NCI-H2227 (cell line): ENCODE data around the gene NFYA.

Experiments
- DNase-seq: peaks from one replicate; lab custom pipeline; 2025; ENCODE audit not compliant: unreplicated experiment; lab: John Stamatoyannopoulos, UW

NFYA gene

DNA sequence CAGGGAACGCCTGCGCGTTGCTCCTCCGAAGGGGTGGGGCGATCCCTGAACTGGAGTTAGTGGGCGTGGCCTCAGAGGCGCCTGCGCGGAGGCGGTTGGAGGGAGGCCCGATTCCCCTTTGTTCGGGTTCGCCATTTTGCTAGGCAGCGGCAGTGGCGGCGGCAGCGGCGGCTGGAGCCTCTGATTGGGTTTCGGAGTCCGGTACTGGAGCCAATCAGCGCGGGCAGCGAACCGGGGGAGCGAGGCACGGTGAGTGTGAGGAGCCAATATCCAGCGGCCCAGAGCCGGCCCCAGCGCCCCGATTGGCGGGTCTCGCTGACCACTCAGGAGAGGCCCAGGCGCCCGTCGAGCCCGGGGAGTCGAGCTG lies at the start of gene NFYA:
NFYA (plus strand) TSS at position 139 of the 367 bp plus-strand sequence. CDS start 6,116 bp downstream, outside the sequence.
- DNase-seq, result peak; percentile 100

DNA sequence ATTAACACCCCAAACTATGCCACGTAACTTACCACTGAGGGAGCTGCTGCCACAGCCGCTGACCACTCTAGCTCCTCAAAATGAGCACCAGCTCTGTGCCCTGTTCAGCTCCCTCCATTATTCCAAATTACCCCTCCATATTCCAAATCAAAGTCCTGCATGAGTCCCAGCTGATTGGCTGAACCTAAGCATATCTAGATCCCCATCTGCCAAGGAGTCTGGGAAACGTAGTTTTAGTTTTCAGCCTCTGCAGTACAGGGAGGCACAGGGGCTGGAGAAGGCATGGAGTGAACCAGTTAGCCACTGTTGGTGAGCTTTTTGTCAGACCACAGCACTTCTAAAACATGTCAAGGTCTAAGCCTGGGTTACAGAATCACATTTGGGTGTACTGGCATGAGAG lies 49.7 kb upstream of the NFYA start:
- no peak for DNase-seq

DNA sequence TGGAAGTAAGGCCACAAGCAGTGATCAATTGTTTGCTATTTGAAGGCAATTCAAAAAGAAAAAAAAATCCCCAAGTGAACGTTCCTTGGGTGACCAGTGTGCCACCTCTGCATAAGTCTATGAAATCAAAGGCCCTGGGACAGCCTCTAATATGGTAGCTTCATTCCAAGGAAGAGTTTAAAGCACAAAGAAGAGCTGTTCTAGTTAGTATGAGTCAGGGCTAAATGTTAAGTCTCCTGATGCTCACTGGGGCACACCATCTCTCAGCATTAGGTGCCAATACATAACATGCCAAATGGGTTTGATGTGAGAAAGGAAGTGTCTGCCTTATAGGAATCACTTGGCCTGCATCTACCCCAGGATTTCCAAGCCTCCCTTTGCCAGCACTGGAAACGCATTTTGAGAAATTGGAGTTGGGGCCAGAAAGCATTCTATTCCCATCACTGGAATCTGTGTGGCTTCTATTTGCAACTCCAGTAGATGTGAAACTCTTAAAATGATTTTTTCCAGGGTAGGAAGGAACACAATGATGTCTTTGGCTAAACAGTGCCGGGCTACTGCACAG lies 46.7 kb upstream of the NFYA start:
- no peak for DNase-seq

DNA sequence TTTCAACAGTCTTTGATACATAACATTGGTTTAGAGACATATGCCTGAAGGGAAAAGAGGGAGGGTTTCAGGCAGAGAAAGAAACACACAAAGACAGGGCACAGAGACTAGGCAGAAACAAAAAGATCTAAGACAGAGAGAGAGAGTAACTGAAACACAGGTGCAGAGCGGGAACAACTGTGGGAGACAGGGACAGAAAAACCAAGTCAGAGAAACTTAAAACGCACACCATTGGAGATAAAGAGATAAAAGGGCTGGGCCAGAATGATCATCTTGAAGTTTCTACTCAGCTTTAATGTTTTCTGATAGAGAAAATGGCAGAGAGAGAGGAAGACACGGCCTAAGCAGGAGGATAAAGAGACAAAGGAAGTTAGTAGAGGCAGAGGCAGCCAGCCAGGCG lies 45.5 kb upstream of the NFYA start:
- DNase-seq, result no peak

DNA sequence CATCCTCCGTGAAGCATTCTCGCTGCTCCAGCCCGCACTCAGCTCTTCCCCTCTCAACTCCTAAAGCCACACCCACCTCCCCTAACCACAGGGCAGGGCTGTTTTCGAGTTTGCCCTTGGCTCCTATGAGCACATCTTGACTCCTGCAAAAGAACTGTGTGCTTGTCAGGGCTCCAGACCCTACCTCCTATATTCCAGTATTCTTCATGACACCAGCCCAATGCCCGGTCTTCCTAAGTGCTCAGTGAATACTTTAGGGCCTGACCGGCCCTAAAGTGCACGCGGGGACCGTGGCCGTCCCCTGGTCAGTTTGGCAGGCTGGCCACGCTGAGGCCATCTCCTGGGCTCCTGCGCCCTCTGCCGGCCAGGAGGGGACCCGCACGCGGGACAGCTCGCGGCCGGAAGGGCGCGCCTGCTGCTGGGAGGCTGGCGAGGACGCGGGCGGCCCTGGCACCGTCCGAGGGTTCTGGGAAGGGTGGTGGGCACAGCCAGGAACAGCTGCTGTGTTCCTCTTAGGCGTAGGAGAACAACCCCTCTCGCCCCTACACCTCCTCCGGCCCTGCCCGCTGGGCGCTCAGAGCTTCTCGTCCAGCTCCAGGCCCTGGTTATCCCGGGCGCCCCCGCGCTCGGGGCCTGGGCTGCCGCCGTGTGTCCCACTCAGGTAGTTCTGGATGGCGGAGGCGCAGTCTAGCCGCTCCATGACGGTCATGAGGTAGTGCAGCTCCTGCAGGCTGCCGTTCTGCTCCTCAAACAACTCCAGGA lies 44.8 kb upstream of the NFYA start:
- peak; percentile 83 for DNase-seq

DNA sequence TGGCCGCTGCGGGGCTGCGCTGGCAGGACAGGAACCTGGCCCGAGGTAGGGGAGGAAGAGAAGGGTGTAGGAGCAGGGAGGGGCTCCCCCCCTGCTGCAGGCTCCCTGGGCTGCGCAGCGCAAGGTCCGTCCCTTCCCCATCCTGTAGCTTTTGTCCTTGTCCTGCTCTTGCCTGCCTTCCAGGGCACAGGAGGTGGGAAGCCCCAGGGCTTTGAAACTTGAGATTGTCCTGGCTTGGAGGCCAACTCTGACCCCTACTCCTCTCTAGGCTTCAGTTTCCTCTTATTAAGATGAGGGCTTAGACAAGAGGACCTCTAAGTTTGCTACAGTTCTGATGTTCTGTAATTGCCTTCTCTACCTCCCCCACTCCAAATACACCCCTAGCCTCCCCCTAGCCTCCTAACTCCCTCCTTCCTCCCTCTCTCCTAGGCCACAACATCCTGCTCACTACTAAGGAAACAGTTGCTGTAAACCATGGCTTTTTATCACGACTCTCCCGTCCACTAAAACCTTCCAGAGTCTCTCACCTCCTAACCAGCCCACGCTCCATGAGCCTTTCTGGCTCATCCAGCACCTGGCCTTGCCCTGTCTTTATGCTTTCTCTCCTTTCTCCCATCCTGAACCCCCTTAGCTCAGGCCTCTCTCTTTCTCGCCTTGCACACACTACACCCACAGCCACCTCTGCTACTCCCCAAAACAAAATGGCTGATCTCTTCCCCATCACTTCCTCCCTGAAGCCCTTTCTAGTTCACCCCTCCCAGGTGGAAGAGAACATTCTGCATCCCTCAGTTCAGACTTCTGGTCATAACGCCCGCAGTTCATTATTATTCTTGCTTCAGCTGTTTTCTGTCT lies 44.0 kb upstream of the NFYA start:
- no peak for DNase-seq

DNA sequence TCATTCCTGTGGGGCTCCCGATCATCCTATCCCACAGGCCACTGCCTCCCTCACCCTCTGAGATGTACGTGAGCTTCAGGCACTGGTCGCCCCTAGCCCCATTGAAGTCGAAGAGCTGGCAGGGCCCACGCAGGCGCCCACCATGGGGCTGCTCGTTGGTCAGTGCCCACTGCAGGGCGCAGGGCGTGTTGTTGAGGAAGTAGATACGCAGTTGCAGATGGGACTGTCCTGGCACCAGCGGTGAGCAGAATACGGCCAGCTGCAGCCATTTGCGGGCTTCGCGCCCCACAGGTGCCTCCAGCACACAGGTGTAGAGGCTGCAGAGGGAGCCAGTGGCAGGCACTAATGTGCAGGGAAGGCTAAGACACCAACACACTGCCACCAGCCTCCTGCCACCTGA lies 39.9 kb upstream of the NFYA start:
- DNase-seq, result no peak

DNA sequence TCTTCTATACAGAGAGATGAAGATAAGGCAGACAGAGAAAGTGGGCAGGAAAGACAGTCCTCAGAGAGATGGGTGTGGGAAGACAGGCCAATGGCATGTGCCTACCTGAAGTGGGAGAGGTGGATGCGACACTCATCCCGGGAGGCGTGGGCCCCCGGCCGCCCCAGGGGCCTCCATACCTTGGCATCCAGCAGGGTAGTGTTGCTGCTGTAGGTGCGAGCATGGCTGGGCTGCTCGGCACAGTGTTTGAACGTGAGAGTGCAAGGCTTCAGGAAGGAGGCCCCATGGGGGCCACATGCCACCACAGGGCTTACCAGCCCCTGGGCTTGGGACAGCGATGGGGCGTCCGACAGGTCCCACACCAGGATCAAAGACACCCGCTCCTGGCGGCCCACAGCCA lies 39.0 kb upstream of the NFYA start:
- DNase-seq, result no peak

DNA sequence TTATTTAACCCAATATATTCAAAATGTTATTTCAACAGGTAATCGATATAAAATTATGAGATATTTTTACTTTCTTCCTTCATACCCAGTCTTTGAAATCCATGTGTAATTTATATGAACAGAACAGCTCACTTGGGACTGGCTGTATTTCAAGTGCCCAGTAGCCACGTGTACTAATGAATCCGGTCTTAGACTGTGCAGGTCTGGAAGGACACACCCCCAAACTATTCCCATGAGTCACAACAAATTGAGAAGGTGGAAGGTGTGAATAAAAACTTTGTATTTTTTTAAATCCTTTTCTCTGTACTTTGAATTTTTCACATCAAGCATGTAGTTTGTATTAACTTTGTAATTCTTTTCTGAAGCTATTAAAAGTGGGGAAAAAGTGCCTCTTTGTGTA lies 36.6 kb upstream of the NFYA start:
- no peak for DNase-seq

DNA sequence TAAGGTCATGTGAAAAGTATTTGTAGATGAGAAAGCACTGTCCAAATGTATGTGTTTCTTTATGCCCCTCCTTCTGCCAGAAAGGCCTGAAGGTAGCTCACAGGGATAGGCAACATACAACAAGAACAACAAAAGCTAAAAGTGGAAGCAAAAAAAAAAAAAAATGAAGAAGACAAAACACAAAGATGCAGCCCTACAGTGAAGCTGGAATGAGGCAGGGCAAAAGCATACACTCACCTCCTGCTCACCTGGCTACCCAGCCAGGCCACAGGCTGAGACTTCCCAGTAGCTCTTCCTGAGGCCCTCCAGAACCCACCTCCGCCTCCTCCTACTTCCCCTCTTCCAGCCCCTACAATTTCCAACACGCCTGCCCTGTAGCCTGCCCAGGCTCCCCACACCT lies 36.2 kb upstream of the NFYA start:
- DNase-seq, result no peak

DNA sequence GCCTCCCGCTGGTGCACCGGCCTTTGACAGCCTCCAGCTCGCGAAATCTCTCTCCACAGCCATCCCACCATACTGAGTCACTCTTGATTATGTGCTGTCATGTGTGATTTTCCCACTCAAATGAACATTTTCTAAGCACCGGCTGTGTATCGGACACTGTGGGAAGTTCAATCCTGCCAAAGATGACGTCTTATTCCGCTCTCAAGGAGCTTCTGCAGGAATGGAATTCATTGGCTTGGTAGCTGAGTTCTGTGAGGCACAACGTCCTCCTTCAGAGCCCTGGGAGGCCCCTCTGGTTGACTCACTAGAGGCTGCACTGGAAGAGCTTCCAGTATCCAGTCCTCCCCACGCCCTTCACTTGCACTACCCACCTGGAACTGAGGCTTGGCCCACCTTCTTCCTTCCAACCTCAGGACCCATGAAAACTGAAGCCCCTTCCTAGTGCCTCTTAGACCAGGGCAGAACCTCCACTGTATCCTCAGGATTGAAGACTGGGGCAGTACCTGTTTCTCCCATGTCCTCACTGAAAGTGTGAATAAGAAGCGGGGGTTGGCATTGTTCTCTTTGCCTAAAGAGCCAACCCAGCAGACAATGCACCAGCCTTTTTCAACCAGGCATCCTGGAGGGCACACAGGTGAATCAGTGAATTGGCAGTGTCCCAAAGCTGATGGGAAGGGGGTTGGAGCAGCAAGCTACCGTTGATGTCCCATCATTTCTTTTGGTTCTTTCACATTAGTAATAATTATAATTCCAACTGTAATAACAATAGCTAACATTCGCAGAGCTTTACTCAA lies 35.5 kb upstream of the NFYA start:
- no peak for DNase-seq

DNA sequence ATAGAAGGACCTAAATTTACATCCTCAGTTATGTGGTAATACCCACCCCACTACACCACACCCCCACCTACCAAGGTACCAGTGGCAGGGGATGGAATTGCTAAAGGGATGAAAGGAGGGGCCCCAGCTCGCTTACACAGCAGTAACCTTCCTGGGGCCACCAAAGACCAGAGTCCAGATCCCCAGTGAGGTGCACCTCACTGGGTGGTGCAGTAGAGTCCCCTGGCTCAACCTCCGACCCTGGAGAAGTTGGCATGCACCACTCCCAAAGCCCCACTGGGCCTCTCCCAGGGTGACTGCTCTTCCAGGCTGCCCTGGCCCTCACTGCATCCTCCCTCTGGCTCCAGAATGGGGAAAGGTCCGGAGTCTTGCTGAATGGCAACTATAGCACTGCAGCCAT lies 34.6 kb upstream of the NFYA start:
- no peak for DNase-seq

DNA sequence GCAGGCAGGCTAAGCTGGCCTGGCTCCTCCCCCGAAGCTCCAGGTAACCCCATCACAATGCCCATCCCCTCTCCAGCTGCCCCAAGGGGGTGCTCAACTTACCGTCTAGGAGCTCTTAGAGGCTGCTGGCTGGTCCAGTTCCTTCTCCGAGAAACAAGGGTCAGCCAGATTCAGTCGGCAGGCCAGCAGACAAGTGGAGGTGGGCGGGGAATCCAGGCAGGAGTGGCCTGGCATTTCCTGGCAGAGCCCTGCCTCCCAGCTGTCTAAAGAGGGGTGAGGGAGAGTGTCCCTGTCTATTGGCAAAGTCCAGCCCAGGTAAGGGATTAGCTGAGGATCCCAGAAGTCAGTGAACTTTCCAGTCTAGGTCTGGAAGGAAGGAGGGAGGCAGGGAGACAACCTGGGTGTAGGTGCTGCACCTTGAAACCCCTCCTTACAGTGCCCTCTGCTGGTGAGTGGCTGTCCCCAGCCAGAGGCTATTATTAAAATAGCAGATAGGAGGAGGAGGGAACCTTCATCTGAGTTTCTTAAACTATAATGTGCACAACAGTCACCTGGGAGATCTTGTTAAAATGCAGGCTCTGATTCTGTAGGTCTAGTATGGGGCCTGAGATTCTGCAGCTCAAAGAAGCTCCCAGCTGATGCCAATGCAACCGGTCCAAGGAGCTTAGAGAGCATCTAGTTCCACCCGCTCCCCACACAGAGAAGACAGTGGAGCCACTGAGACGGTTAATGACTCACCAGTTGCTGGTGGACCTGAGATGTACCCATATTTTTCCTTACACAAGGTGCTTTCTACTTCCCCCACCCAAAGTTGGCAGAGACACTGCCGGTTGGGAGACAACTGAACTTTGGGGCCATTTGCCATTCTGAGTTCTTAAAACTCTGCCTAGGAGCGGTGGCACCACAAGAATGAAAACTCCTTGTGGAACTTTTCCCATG lies 33.4 kb upstream of the NFYA start, which contains the start of gene UNC5CL:
UNC5CL (minus strand) TSS at position 162 of the 939 bp plus-strand sequence. CDS start 4,147 bp downstream, outside the sequence.
- no peak for DNase-seq

DNA sequence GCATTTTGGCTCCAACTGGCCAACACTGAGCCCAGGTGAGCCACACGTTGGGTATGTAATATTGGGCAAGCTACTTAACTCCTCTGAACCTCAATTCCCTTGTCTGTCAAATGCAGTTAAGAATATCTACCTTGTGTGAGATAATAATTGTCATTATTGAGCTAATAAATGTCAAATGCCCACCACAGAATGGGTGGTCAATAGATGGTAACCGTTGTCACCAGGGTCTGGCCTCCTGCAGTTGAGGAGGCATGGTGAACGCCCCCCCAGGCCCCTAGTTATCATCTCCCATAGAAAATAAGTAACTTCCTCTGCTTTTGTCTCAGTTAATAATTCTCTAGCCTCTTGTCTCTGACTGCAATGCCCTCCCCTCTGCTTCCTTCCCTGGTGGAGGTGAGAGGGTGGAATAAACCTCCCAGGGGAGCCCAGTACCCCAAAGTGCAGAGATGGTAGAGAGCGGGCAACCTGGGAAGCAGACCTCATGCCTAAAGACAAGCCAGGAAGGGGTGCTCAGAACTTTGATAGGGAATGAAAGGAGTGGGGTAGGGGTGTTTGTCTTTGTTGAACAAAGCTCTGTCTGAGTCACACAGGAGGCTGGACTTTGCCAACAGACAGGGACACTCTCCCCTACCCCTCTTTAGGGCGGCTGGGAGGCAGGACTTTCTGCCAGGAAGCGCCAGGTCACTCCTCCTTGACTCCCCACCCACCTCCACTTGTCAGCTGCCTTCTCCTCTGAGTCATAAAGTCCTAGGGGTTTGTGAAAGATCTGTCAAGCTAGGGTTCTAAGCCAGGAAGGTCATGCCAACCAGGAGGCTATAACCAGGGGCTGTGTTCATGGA lies 32.5 kb upstream of the NFYA start:
- no peak for DNase-seq

DNA sequence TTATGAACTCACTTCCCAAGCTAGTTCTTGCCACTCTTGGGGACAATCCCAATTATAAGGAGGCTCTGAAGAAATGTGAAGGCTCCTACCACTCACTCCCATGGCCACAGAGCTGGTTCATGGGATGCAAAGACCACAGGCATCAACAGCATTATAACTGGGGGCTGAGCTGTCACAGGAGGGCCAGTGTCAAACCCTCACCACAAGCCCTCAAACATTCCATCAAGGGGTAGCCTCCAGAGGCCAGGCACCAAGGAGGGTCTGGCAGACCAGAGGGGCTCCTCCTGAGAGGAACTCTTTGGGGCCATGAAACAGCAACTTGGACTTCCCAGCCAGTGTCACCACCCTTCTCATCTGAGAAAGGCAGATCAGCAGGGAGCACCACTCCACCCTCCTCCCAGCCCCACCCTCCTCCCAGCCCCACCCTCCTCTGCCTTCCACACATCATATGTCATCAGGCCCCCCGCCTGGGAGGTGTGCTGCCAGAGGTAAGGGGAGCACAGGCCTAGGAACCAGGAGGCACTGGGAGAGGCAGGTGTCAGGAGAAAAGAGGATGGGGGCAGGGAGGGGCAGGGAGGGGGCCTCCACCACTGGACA lies 31.7 kb upstream of the NFYA start:
- no peak for DNase-seq

DNA sequence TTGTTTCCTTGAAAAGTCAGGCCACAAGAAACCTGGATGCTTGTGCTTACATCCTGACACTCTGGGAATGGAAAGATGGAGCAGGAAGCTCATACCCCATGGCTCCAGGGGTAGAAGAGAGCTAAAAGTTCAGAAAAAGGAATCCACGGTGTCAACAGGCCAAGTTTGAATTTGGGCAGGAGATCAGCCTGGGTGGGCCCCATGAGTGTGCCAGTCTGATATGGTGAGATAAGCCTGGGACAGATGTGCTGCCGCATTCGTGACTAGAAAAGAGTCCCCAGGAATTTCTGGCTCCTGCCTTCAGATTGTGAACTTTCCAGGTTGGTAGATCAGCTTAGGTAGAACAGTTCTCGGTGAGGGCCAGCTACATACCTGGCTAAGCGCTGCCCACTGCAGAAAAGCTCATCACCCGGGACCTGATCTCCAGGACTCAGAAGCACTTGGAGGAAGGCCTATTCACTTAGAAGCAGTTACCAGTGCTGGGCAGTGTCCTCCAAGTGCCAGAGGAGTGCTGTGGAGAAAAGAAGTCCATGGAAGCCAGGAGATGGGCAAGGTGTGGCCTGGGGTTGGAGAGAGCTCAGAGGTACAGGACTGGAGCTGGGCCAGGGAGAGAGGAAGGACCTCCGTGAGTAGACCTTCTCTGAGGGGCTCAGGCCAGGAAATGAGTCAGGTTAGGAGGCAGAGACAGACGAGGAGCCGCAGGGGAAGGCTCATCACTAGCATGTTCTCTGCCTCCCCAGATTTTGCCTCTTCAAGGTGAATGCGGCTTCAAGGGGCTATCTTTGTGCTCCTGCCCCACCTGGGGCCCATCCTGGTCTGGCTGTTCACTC lies 30.3 kb upstream of the NFYA start, which contains the start of gene TSPO2:
TSPO2 (plus strand) TSS at position 242 of the 830 bp plus-strand sequence; CDS start at position 761, 519 bp downstream.
- DNase-seq, result no peak

DNA sequence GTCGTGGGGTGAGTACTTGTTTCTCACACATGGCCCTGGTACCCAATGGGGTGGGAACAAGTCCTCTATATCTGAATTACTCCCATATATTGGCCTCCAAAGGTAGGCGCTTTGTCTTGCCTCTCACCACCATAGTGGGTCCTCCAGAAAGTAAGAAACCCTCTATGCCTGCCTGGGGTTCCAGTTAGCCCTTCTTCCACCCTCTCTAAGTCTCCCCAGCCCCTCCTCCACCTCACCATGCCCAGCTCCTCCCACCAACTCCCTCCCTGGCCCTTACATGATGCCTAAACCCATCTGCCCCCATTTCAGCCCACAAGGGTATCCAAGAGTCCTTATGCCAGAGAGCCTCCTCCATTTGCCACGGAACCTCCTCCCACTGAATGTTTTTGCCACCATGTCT lies 29.6 kb upstream of the NFYA start:
- DNase-seq, result no peak

DNA sequence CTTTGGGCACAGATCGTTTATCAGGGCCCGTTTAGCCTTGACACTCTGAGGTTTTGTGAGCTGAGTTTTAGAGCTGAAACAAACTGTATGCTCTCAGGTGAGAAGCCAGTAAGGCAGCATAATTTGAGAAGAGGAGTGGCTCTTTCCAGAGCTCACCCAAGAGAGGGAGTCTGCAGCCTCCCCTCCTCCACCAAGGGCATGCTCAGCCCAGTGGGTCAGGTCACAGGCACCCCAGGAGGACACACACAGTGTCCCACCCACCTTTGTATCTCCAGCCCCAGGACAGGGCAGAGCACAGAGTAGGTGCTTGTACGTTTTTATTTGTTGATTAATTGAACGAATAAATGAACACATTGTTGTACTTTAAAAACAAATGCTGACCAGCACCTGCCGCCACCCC lies 27.1 kb upstream of the NFYA start:
- no peak for DNase-seq
